ENCODE data around the gene ABI3.

Gene ABI3

GRCh38 chr17:49239963-49240362 lies 29.5 kb downstream of the ABI3 start:
- no peak overlapping the region for H3K4me3 ChIP-seq (ENCODE audit: low read depth, low read length)
- no peak overlapping the region for H3K27ac ChIP-seq (ENCODE audit: low read depth, low read length)
- H3K4me1 ChIP-seq (ENCODE audit: control insufficient read depth, insufficient read depth, low read length, unreplicated experiment), result no peaks in the 10 kb centered on the region
- H2AFZ ChIP-seq (ENCODE audit: low read length, unreplicated experiment), result no peak overlapping the region
- no peaks in the 10 kb centered on the region for H3K27me3 ChIP-seq (ENCODE audit: insufficient read depth, low read length)
- no peaks in the 10 kb centered on the region for H3K79me2 ChIP-seq (ENCODE audit: control insufficient read depth, insufficient read depth, low read length, unreplicated experiment)
- no peaks in the 10 kb centered on the region for H3K36me3 ChIP-seq (ENCODE audit: insufficient read depth, low read length)

GRCh38 chr17:49240619-49241018 lies 30.1 kb downstream of the ABI3 start:
- no peak overlapping the region for H3K27ac ChIP-seq (ENCODE audit: low read depth, low read length)
- H3K4me1 ChIP-seq (ENCODE audit: control insufficient read depth, insufficient read depth, low read length, unreplicated experiment), result no peaks in the 10 kb centered on the region
- H3K36me3 ChIP-seq (ENCODE audit: insufficient read depth, low read length), result no peaks in the 10 kb centered on the region
- H3K4me3 ChIP-seq (ENCODE audit: low read depth, low read length), result no peak overlapping the region
- H3K27me3 ChIP-seq (ENCODE audit: insufficient read depth, low read length), result no peaks in the 10 kb centered on the region
- no peak overlapping the region for H2AFZ ChIP-seq (ENCODE audit: low read length, unreplicated experiment)
- no peaks in the 10 kb centered on the region for H3K79me2 ChIP-seq (ENCODE audit: control insufficient read depth, insufficient read depth, low read length, unreplicated experiment)

GRCh38 chr17:49241040-49241439 lies 30.5 kb downstream of the ABI3 start:
- no peak overlapping the region for H3K4me3 ChIP-seq (ENCODE audit: low read depth, low read length)
- H3K27me3 ChIP-seq (ENCODE audit: insufficient read depth, low read length), result no peaks in the 10 kb centered on the region
- no peaks in the 10 kb centered on the region for H3K79me2 ChIP-seq (ENCODE audit: control insufficient read depth, insufficient read depth, low read length, unreplicated experiment)
- no peaks in the 10 kb centered on the region for H3K4me1 ChIP-seq (ENCODE audit: control insufficient read depth, insufficient read depth, low read length, unreplicated experiment)
- no peak overlapping the region for H2AFZ ChIP-seq (ENCODE audit: low read length, unreplicated experiment)
- H3K36me3 ChIP-seq (ENCODE audit: insufficient read depth, low read length), result no peaks in the 10 kb centered on the region
- H3K27ac ChIP-seq (ENCODE audit: low read depth, low read length), result no peak overlapping the region

- H3K36me3 ChIP-seq (ENCODE audit: insufficient read depth, low read length), result no peaks in the 10 kb centered on the region
- no peak overlapping the region for H2AFZ ChIP-seq (ENCODE audit: low read length, unreplicated experiment)
- no peak overlapping the region for H3K27ac ChIP-seq (ENCODE audit: low read depth, low read length)
These were observed 31.3 kb downstream of the ABI3 start for GRCh38 chr17:49241692-49242397.

GRCh38 chr17:49242813-49243212 lies 32.3 kb downstream of the ABI3 start:
- Histone ChIP-seq H3K4me3 (ENCODE audit: low read depth, low read length) (no peak overlapping the region), H2AFZ (ENCODE audit: low read length, unreplicated experiment) (no peak overlapping the region), H3K4me1 (ENCODE audit: control insufficient read depth, insufficient read depth, low read length, unreplicated experiment) (no peaks in the 10 kb centered on the region), H3K27ac (ENCODE audit: low read depth, low read length) (no peak overlapping the region), H3K79me2 (ENCODE audit: control insufficient read depth, insufficient read depth, low read length, unreplicated experiment) (no peaks in the 10 kb centered on the region), H3K27me3 (ENCODE audit: insufficient read depth, low read length) (no peaks in the 10 kb centered on the region), H3K36me3 (ENCODE audit: insufficient read depth, low read length) (no peaks in the 10 kb centered on the region)

More at GRCh38 chr17:49241692-49242397, 31.3 kb downstream of the ABI3 start:
- Histone ChIP-seq H3K27me3 (ENCODE audit: insufficient read depth, low read length) (no peaks in the 10 kb centered on the region), H3K4me3 (ENCODE audit: low read depth, low read length) (no peak overlapping the region), H3K4me1 (ENCODE audit: control insufficient read depth, insufficient read depth, low read length, unreplicated experiment) (no peaks in the 10 kb centered on the region), H3K79me2 (ENCODE audit: control insufficient read depth, insufficient read depth, low read length, unreplicated experiment) (no peaks in the 10 kb centered on the region)

GRCh38 chr17:49244839-49245238 lies 34.3 kb downstream of the ABI3 start:
- no peaks in the 10 kb centered on the region for H3K27me3 ChIP-seq (ENCODE audit: insufficient read depth, low read length)
- no peaks in the 10 kb centered on the region for H3K79me2 ChIP-seq (ENCODE audit: control insufficient read depth, insufficient read depth, low read length, unreplicated experiment)
- no peak overlapping the region for H2AFZ ChIP-seq (ENCODE audit: low read length, unreplicated experiment)
- no peaks in the 10 kb centered on the region for H3K4me1 ChIP-seq (ENCODE audit: control insufficient read depth, insufficient read depth, low read length, unreplicated experiment)
- no peak overlapping the region for H3K4me3 ChIP-seq (ENCODE audit: low read depth, low read length)
- H3K27ac ChIP-seq (ENCODE audit: low read depth, low read length), result no peak overlapping the region
- no peaks in the 10 kb centered on the region for H3K36me3 ChIP-seq (ENCODE audit: insufficient read depth, low read length)

GRCh38 chr17:49247944-49248343 lies 37.4 kb downstream of the ABI3 start:
- H3K4me3 ChIP-seq (ENCODE audit: low read depth, low read length), result no peak overlapping the region
- no peak overlapping the region for H3K27ac ChIP-seq (ENCODE audit: low read depth, low read length)
- H2AFZ ChIP-seq (ENCODE audit: low read length, unreplicated experiment), result no peak overlapping the region
- peaks cover 5% of the 10 kb centered on the region for H3K4me1 ChIP-seq (ENCODE audit: control insufficient read depth, insufficient read depth, low read length, unreplicated experiment)
- H3K27me3 ChIP-seq (ENCODE audit: insufficient read depth, low read length), result no peaks in the 10 kb centered on the region
- H3K36me3 ChIP-seq (ENCODE audit: insufficient read depth, low read length), result no peaks in the 10 kb centered on the region
- no peaks in the 10 kb centered on the region for H3K79me2 ChIP-seq (ENCODE audit: control insufficient read depth, insufficient read depth, low read length, unreplicated experiment)

GRCh38 chr17:49249292-49249794 lies 38.8 kb downstream of the ABI3 start:
- Histone ChIP-seq H3K27ac (ENCODE audit: low read depth, low read length) (no peak overlapping the region), H3K79me2 (ENCODE audit: control insufficient read depth, insufficient read depth, low read length, unreplicated experiment) (no peaks in the 10 kb centered on the region), H3K4me1 (ENCODE audit: control insufficient read depth, insufficient read depth, low read length, unreplicated experiment) (peaks cover 5% of the 10 kb centered on the region), H3K27me3 (ENCODE audit: insufficient read depth, low read length) (no peaks in the 10 kb centered on the region), H3K36me3 (ENCODE audit: insufficient read depth, low read length) (no peaks in the 10 kb centered on the region), H3K4me3 (ENCODE audit: low read depth, low read length) (no peak overlapping the region), H2AFZ (ENCODE audit: low read length, unreplicated experiment) (no peak overlapping the region)

- Histone ChIP-seq H3K79me2 (ENCODE audit: control insufficient read depth, insufficient read depth, low read length, unreplicated experiment) (no peaks in the 10 kb centered on the region), H3K4me3 (ENCODE audit: low read depth, low read length) (no peak overlapping the region), H3K36me3 (ENCODE audit: insufficient read depth, low read length) (no peaks in the 10 kb centered on the region), H3K4me1 (ENCODE audit: control insufficient read depth, insufficient read depth, low read length, unreplicated experiment) (peaks cover 5% of the 10 kb centered on the region), H3K27me3 (ENCODE audit: insufficient read depth, low read length) (no peaks in the 10 kb centered on the region), H2AFZ (ENCODE audit: low read length, unreplicated experiment) (no peak overlapping the region), H3K27ac (ENCODE audit: low read depth, low read length) (no peak overlapping the region)
These were observed 39.5 kb downstream of the ABI3 start for GRCh38 chr17:49249890-49250522.

GRCh38 chr17:49252148-49252695 lies 41.7 kb downstream of the ABI3 start:
- H3K27me3 ChIP-seq (ENCODE audit: insufficient read depth, low read length), result no peaks in the 10 kb centered on the region
- no peaks in the 10 kb centered on the region for H3K79me2 ChIP-seq (ENCODE audit: control insufficient read depth, insufficient read depth, low read length, unreplicated experiment)
- no peaks in the 10 kb centered on the region for H3K36me3 ChIP-seq (ENCODE audit: insufficient read depth, low read length)
- no peak overlapping the region for H3K4me3 ChIP-seq (ENCODE audit: low read depth, low read length)
- peaks cover 5% of the 10 kb centered on the region for H3K4me1 ChIP-seq (ENCODE audit: control insufficient read depth, insufficient read depth, low read length, unreplicated experiment)
- no peak overlapping the region for H2AFZ ChIP-seq (ENCODE audit: low read length, unreplicated experiment)
- no peak overlapping the region for H3K27ac ChIP-seq (ENCODE audit: low read depth, low read length)

GRCh38 chr17:49254066-49254465 lies 43.6 kb downstream of the ABI3 start:
- Histone ChIP-seq H3K4me3 (ENCODE audit: low read depth, low read length) (no peak overlapping the region), H3K4me1 (ENCODE audit: control insufficient read depth, insufficient read depth, low read length, unreplicated experiment) (peaks cover 5% of the 10 kb centered on the region), H3K27ac (ENCODE audit: low read depth, low read length) (no peak overlapping the region), H3K79me2 (ENCODE audit: control insufficient read depth, insufficient read depth, low read length, unreplicated experiment) (no peaks in the 10 kb centered on the region), H2AFZ (ENCODE audit: low read length, unreplicated experiment) (no peak overlapping the region), H3K36me3 (ENCODE audit: insufficient read depth, low read length) (no peaks in the 10 kb centered on the region), H3K27me3 (ENCODE audit: insufficient read depth, low read length) (no peaks in the 10 kb centered on the region)

Data from ACC112 (cell line).